ENCODE results near the gene NXPE4.
"Not testable (repeated sequence)": the region's sequence is repeated elsewhere in the genome, so short reads cannot be mapped to it uniquely, and the experiment has no call there.

NXPE4 gene

GRCh38 chr11:114595571-114595970 lies at the start of gene NXPE4:
Gene NXPE4, minus strand, starts transcription at chr11:114595786. Its CDS starts 1,027 bp downstream, at chr11:114594759.
- no peak for DNase-seq

DNA sequence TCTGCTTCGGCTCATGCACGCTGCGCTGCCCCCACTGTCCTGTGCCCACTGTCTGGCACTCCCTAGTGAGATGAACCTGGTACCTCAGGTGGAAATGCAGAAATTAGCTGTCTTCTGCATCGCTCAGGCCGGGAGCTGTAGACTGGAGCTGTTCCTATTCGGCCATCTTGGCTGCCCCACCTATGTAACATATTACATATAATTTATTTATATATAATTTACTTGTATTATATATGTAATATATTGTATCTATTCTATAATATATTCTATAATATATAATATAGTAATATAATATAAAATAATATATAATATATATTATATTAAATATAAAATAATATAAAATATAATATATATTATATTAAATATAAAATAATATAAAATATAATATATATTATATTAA lies 43.9 kb upstream of the NXPE4 start:
- DNase-seq, result not testable (repeated sequence)

DNA sequence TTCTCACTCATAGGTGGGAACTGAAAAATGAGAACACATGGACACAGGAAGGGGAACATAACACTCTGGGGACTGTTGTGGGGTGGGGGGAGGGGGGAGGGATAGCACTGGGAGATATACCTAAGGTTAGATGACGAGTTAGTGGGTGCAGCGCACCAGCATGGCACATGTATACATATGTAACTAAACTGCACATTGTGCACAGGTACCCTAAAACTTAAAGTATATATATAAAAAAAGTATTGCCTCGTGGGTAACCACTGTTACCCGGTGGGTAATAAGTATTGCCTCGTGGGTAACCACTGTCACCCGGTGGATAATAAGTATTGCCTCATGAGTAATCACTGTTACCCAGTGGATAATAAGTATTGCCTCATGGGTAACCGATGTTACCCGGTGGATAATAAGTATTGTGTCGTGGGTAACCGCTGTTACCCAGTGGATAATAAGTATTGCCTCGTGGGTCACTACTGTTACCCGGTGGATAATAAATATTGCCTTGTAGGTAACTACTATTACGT lies 35.9 kb upstream of the NXPE4 start:
- DNase-seq, result not testable (repeated sequence)

- DNase-seq, result no peak
These were observed 29.7 kb upstream of the NXPE4 start for GRCh38 chr11:114625294-114625693.

DNA sequence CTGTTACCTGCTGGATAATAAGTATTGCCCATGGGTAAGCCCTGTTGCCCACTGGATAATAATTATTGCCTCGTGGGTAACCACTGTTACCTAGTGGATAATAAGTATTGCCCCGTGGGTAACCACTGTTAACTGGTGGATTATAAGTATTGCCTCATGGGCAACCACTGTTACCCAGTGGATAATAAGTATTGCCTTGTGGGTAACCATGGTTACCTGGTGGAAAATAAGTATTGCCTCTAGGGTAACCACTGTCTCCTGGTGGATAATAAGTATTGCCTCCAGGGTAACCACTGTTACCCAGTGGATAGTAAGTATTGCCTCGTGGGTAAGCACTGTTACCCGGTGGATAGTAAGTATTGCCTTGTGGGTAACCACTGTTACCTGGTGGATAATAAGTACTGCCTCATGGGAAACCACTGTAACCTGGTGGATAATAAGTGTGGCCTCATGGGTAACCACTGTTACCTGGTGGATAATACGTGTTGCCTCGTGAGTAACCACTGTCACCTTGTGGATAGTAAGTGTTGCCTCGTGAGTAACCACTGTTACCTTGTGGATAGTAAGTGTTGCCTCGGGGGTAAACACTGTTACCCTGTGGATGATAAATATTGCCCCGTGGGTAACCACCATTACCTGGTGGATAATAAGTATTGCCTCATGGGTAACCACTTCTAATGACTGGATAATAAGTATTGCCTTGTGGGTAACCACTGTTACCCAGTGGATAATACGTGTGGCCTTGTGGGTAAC lies 29.0 kb upstream of the NXPE4 start:
- no peak for DNase-seq

- no peak for DNase-seq
These were observed 28.1 kb upstream of the NXPE4 start for GRCh38 chr11:114623720-114624119.

DNA sequence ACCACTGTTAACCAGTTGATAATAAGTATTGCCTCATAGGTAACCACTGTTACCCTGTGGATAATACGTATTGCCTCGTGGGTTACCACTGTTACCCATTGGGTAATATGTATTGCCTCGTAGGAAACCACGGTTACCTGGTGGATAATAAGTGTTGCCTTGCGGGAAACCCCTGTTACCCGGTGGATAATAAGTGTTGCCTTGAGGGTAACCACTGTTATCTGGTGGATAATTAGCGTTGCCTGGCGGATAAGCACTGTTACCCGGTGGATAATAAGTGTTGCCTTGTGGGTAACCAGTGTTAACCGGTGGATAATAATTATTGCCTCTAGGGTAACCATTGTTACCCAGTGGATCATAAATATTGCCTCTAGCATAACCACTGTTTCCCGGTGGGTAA lies 27.3 kb upstream of the NXPE4 start:
- no peak for DNase-seq

GRCh38 chr11:114621950-114622809 lies 26.6 kb upstream of the NXPE4 start:
- DNase-seq, result no peak

- no peak for DNase-seq
These were observed 25.5 kb upstream of the NXPE4 start for GRCh38 chr11:114621072-114621471.

GRCh38 chr11:114619659-114620173 lies 24.1 kb upstream of the NXPE4 start:
- no peak for DNase-seq

DNA sequence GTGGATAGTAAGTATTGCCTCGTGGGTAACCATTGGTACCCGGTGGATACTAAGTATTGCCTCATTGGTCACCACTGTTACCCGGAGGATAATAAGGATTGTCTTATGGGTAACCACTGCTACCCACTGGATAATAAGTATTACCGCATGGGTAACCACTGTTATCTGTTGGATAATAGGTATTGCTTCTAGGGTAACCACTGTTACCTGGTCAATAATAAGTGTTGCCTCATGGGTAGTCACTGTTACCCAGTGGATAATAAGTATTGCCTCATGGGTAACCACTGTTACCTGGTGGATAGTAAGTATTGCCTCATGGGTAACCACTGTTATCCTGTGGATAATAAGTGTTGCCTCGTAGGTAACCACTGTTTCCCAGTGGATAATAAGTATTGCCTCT lies 22.6 kb upstream of the NXPE4 start:
- no peak for DNase-seq

GRCh38 chr11:114617157-114618124 lies 21.9 kb upstream of the NXPE4 start:
- no peak for DNase-seq

GRCh38 chr11:114616516-114616915 lies 20.9 kb upstream of the NXPE4 start:
- DNase-seq, result no peak

DNA sequence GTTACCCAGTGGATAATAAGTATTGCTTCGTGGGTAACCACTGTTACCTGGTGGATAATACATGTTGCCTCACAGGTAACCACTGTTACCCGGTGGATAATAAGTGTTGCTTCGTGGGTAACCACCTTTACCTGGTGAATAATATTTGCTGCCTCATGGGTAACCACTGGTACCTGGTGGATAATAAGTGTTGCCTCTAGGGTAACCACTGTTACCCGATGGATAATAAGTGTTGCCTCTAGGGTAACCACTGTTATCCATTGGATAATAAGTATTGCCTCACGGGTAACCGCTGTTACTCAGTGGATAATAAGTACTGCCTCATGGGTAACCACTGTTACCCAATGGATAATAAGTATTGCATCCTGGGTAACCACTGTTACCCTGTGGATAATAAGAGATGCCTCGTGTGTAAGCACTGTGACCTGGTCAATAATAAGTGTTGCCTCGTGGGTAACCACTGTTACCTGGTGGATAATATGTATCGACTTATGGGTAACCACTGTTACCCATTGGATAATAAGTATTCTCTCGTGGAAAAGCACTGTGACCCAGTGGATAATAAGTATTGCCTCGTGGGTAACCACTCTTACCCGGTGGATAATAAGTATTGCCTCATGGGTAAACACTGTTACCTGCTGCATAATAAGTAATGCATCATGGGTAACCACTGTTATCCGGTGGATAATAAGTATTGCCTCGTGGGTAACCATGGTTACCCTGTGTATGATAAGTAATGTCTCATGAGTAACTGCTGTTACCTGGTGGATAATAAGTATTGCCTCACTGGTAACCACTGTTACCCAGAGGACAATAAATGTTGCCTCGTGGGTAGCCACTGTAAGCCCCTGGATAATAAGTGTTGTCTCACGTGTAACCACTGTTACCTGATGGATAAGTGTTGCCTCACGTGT lies 20.1 kb upstream of the NXPE4 start:
- DNase-seq, result no peak

DNA sequence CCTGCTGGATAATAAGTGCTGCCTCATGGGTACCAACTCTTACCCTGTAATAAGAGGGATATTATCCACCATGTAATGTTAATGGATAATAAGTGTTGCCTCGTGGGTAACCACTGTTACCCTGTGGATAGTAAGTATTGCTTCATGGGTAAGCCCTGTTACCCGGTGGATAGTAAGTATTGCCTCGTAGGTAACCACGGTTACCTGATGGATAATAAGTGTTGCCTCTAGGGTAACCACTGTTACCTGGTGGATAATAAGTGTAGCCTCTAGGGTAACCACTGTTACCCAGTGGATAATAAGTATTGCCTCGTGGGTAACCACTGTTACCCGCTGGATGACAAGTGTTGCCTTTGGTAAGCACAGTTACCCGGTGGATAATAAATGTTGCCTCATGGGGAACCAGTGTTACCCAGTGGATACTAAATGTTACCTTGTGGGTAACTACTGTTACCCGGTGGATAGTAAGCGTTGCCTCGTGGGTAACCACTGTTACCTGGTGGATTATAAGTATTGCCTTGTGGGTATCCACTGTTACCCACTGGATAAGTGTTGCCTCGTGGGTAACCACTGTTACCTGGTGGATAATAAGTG lies 18.6 kb upstream of the NXPE4 start:
- DNase-seq, result no peak

DNA sequence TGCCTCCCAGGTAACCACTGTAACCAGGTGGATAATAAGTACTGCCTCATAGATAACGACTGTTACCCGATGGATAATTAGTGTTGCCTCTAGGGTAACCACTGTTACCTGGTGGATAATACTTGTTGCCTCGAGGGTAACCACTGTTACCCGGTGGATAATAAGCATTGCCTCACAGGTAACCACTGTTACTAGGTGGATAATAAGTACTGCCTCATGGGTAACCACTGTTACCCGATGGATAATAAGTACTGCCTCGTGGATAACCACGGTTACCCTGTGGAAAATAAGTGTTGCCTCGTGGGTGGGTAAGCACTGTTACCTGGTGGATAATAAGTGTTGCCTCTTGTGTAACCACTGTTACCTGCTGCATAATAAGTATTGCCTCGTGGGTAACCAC lies 17.5 kb upstream of the NXPE4 start:
- DNase-seq, result not testable (repeated sequence)

GRCh38 chr11:114612686-114613085 lies 17.1 kb upstream of the NXPE4 start:
- DNase-seq, result no peak

GRCh38 chr11:114612199-114612598 lies 16.6 kb upstream of the NXPE4 start:
- not testable (repeated sequence) for DNase-seq

- no peak for DNase-seq
These were observed 15.7 kb upstream of the NXPE4 start for GRCh38 chr11:114610984-114611944.

GRCh38 chr11:114610550-114610949 lies 15.0 kb upstream of the NXPE4 start:
- DNase-seq, result no peak

Data from NCI-H226 (cell line).